GM12873 (cell line): ENCODE measurements around the gene GNS.

Source experiments
- CTCF ChIP-seq: IDR thresholded peaks from 2 replicates; pipeline ENCODE4 v1.5.1; 2012; ENCODE audit warnings: low read depth, mild to moderate bottlenecking, moderate library complexity, low read length, control low read depth; ENCODE audit not compliant: insufficient read depth; ENCODE audit errors: missing control alignments

Gene GNS

GRCh38 chr12:64752032-64752431, 7.2 kb downstream of the GNS start:
- no peak for TF ChIP-seq CTCF

- TF ChIP-seq CTCF: no peak
Measured at GRCh38 chr12:64749461-64750200, 9.6 kb downstream of the GNS start.

- no peak for TF ChIP-seq CTCF
Measured at GRCh38 chr12:64747695-64748094, 11.5 kb downstream of the GNS start.

- no peak for TF ChIP-seq CTCF
Measured at GRCh38 chr12:64746663-64747062, 12.5 kb downstream of the GNS start.

GRCh38 chr12:64745980-64746379, 13.2 kb downstream of the GNS start:
- TF ChIP-seq CTCF: no peak

GRCh38 chr12:64745259-64745807, 13.9 kb downstream of the GNS start:
- TF ChIP-seq CTCF: no peak

GRCh38 chr12:64744422-64745258, 14.6 kb downstream of the GNS start:
- TF ChIP-seq CTCF: no peak
